ENCODE results near the gene CPHXL.

Gene CPHXL

DNA sequence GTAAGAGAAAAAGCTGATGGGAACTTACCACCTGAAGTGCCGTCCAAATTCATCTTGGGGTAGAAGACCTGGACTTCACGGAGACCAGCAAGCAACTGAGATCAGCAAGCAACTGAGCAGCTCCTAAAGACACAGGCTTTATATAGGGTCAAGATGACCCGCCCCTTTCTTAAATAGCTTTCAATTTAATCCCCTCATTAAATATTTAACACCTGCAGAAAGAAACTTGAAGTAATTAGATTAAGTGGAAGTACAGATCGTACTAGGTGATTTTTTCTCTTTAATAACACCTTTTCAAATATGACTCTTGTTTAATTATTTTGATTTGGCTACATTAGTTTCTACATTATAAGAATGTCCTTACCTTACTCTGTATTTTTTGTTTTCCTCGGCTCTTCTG lies at the start of gene CPHXL:
TSS of gene CPHXL (minus strand) at position 101 of the 400 bp plus-strand sequence. CDS start at position 53, 48 bp downstream.
- no peak for DNase-seq (ENCODE audit: low read depth in 2 of 2, low spot score in 1 of 2)

DNA sequence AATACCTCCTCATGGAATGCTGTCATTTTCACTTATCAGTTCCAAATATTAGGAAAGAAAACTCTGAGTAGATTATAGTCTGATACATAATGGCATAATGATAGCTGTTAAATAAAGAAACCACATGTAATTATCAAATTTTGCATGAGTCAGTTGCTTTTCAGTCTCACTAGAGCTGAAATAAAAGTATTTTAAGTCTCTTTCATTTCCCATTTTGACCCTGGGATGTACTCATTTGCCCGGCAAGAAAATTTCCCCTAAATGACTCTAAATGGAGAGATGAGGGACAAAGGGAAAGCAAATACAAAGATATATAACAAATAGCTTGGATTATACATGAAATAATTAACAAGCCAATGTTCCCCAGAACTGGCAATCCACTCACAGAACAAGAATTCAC lies 47.9 kb upstream of the CPHXL start:
- no peak for DNase-seq (ENCODE audit: low read depth in 2 of 2, low spot score in 1 of 2)

DNA sequence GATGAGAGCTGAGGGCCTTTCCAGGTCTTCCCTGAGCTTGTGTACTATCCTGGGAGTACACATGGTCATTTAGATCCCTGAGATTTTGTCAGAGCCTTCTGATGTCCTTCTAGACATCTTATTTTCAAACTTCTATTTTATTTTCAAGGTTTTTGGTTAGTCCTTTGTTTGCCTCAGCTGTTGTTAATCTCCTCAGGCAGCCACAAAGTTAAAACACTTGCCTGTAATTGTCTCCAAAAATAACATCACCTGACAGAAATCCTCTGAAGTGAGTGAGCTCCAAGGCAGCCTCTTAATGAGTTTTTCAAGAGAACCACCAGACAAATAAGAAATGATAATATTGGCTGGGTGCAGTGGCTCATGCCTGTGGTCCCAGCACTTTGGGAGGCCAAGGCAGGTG lies 43.8 kb upstream of the CPHXL start:
- no peak for DNase-seq (ENCODE audit: low read depth in 2 of 2, low spot score in 1 of 2)

DNA sequence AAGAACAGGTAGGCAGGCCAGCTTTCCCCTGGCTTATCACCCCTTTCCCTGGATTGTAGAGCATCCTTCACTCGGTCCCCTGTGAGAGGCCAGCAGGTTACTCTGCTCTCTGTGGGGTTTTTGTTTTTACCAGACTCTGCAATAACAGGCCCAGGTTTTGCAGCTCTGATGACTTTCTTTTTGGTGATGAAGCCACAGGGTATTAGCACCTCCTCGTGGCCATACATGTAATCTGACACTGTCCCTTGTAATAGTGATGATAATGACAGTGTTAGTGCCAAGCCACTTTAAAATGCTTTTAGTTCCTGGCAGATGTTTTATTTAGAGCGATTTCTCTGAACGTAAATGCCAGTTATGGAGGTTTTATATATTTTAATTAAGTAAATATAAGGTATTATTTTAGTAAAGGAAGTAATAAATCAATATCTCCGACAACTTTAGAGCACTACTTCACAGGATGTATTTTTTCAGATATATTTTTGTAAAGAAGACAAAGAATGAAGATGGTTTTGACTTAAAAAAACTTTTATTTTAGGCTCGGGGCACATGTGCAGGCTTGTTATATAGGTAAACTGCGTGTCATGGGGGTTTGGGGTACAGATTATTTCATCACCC lies 38.0 kb upstream of the CPHXL start:
- DNase-seq (ENCODE audit: low read depth in 2 of 2, low spot score in 1 of 2) = peak in 1 of 2 donors; percentile 9

DNA sequence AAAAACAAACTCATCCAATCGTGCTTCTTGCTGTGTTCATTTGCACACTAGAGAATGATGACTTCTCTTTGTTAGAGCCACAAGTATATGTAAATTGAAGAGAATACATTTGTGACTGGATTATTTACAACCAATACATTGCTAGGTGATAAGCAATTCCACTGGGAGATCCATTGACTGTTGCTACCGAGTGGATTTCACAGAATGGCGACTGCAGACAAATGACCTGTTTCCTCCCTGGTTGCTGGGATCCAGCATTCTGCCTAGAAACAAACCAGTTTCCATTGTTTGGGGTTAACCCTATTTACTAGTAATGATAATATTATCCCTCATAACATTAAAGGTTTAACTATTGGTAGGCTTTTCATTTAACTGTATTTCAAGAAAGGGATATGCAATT lies 36.9 kb upstream of the CPHXL start:
- no peak for DNase-seq (ENCODE audit: low read depth in 2 of 2, low spot score in 1 of 2)

DNA sequence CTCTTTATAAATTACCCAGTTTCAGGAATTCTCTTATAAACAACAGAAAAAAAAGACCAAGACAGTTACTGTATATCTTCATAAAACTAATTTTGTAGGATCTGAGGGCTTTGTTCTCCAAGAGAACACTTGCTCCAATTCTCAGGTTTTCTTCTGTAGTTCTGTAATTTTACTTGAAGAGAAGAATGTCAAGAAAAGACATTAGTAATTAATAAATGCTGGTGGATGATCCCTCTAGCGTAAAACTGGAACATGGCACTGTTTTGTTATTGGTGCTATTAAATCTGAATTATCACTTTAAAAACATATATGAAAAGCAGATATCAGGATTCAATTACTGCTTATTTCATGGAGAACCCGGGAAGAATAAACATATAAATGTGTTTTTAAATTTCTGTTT lies 36.5 kb upstream of the CPHXL start:
- DNase-seq (ENCODE audit: low read depth in 2 of 2, low spot score in 1 of 2) = no peak

DNA sequence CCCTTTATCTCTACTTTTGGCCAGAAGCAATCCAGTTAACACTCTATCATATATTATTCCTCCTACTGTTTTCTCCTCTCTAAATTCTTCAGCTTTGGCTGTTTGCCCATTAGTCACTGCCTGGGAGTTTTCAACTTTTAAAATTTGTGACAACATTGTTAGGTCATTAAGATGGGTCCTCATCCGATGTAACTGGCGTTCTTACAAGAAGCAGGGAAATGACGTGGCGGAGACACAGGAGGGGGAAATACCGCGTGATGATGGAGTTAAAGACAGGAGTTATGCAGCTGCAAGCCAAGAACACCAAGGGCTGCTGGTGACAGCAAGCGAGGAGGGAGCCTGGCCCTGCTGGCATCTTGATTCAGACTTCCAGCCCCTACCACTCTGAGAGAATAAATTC lies 34.8 kb upstream of the CPHXL start:
- no peak for DNase-seq (ENCODE audit: low read depth in 2 of 2, low spot score in 1 of 2)

DNA sequence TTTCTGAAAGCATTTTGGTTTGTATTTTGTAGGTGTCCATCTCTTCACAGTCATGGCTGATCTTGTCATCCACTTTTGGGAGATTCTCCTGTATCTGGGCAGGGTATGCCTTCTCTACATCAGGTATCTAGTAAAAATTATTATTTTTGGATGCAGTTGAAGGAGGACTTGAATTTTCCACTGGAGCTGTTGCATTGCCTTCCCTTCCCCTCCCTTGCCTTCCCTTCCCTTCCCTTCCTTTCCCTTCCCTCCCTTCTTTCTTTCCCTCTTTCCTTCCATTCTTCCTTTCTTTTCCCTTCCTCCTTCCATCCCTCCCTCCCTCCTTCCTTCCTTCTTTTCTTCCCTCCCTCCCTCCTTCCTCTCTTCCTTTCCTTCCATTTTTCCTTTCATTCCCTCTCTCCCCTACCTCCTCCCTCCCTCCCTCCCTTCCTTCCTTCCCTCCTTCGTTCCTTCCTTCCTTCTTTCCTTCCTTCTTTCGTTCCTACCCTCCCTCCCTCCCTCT lies 33.8 kb upstream of the CPHXL start:
- no peak for DNase-seq (ENCODE audit: low read depth in 2 of 2, low spot score in 1 of 2)

DNA sequence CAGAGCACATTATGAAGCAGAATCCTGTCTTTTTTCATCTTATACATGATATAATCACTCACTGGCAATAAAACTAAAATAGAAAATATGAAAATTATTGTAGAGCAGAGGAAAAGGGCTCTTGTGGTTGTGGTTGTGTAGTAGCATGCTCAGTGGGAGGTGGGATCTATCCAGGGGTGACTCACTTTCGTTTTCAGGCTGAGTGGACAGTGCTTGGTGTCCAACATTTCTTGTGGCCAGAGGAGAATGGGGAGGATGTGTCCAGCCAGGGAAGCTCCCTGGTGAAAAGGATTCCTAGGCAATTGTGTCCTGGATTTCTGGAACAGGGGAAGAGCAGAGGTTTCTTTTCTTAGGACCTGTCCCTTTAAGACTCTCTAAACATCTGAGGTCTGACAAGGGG lies 31.9 kb upstream of the CPHXL start:
- DNase-seq (ENCODE audit: low read depth in 2 of 2, low spot score in 1 of 2) = no peak

DNA sequence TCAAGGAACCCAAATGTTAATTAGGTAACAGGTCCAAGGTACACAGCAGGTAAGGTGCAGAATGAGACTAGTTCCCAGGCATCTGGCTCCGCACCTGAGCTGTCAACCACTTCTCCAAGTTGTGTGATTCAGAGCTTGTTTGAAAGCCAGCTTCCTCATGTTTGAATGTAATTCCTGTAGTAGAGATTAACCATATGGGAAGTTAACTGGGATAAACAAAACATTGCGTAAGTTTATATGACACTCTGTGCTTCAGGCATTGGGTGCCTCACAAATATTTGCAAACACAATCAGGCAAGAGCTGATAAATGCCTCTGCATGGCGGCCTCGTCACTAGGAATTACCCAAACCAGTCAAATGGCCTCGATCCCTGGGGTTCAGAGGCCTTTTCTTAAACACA lies 27.9 kb upstream of the CPHXL start:
- DNase-seq (ENCODE audit: low read depth in 2 of 2, low spot score in 1 of 2) = no peak

DNA sequence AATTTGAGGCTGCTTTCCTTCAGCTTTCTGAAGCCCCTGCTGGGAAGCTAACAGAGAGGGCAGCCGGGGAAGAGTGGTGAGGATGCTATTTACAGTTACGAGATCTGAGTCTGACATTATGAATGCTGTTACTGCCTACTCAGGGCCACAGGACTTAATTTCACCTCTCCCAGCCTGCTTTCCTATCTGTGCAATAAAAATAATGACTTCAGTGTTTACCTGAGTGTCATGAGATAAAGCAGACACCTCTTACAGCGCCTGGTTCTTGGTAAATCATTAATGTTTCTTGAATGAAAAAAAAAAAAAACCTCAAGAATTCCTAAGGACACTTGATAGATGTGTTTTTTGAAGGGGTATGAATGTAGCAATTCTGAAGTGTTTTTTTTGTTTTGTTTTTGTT lies 24.2 kb upstream of the CPHXL start:
- DNase-seq (ENCODE audit: low read depth in 2 of 2, low spot score in 1 of 2) = no peak

DNA sequence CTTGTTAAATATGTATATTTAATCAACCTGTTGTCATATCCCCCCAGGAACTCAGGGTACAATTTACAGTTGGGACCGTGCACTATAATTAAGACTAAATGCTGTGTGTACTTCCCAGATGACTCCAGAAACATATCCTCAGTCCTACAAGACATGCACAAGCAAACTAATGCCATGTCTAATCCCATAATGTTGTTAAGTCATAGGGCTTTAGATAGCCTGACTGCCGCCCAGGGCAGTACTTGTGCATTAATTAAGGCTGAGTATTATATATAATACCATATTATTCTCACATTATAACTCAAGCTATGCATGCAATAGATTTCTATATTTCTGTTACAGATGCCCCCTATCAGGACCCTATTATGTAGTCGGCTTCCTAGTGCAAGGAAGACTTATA lies 20.1 kb upstream of the CPHXL start:
- DNase-seq (ENCODE audit: low read depth in 2 of 2, low spot score in 1 of 2) = no peak

DNA sequence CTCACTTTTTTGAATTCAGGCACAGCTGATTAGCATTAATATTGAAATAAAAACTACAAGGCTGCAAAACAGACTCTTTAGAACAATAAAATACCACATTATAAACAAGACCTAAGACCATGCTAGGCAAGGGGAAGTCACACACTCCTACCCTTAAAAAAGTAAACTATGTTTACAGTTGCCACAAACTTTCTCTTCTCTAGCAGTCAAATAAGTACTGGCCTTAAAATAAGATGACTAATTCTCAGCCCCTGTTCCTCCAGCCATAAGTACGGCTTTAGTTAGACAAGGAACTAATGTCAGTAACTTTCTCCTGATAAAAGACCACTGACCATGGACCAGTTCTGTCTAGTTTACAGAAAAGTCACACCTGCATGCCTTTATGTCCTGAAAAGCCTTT lies 19.5 kb upstream of the CPHXL start:
- no peak for DNase-seq (ENCODE audit: low read depth in 2 of 2, low spot score in 1 of 2)

DNA sequence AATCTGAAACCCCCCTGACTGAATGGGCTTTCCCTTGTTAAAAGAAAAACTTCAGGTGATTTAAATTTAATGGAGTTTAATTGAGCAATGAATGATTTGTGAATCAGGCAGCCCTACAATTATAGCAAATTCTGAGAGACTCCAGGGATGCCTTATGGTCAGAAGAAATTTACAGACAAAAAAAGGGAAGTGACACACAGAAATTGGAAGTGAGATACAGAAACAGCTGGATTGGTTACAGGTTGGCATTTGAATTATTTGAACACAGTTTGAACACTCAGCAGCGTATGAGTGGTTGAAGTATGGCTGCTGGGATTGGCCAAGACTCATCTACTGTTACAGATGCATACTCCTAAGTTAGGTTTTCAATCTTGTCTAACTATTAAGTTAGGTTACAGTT lies 19.0 kb upstream of the CPHXL start:
- no peak for DNase-seq (ENCODE audit: low read depth in 2 of 2, low spot score in 1 of 2)

DNA sequence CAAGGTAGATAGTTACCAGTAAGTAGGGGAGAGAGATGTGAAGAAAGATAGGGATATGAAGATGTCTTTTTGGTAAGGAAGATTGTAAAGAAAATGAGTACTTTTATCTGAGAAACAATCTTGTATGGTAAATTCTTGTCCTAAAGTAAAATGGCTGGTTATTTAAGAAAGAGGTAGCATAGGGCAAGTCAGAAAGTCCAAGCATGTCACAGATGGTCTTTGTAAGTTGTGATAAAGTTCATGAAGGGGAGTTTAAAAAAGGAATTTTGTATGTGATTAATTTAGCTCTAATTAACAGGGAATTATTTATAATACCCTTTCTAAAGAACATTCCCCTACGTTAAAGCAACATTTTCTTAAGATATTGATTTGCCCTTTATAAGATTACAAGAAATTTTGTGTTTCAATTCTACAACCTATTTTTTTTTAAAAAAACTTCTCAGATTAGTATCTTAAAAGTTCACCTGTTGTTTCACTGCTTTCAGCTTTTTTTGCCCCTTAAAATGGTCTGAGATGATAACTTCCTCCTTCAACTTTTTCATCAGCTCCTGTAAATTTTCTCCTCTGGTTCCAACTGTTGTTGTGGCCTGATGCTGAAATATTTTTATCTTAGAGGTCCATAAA lies 16.2 kb upstream of the CPHXL start:
- DNase-seq (ENCODE audit: low read depth in 2 of 2, low spot score in 1 of 2) = no peak

DNA sequence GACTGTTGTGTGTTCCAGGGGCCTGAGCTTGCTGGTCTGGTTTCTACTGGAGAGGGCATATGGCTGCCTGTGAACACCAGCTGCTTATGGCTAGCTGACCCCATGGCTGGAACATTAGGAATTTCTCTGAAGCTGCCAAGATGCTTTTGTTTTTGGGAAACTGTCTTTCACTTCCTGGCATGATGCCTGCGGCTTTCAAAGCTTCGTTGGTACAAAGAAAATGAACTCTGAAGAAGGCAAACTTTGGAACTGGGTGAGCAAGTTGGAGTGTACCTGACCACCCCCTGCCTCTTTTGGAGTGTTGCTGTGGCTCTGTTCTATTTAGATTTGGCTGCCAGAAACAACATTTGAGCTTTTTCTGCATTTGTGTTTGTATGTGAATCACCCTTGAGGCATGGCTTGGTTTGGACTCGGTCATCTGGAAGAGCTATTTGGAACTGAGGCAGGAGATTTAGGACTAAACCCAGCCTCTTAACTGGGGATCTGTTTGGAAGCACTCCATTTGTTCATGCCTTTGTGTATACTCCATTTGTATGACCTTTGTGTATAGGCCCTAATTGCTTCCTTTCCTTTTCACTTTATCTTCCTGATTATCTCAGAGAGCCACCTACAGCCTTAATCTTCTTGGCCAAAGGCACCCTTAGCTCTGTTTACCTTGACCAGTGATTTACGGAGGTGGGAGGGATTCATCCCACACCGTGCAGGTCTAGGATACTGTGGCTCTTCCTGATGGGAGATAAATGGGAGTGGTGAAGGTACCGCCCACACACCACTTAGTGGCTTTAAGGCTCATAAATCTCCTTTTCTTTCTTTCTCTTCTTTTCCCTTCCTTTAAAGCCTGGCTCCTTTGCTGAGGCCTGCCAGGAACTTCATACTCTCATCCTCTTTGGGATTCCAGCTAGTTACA lies 7.3 kb upstream of the CPHXL start:
- no peak for DNase-seq (ENCODE audit: low read depth in 2 of 2, low spot score in 1 of 2)

DNA sequence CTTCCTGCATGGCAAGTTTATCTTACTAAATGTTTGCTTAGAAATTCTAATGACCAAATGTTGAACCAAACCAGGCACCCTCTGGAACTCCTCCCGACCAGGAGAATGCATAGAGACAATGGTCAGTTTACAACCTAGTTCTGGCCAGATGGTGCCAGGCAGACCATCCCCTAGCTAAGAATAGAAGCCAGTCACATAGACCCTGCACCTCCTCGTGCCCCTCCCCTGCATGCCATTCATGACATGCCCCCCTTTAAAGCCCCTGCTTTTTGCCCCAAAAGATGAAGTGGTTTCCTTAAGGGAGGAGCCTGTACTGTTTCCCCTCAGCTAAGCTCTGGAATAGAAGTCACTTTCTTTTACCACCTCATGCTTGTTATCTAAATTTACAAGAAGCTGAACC lies 6.6 kb upstream of the CPHXL start:
- no peak for DNase-seq (ENCODE audit: low read depth in 2 of 2, low spot score in 1 of 2)

DNA sequence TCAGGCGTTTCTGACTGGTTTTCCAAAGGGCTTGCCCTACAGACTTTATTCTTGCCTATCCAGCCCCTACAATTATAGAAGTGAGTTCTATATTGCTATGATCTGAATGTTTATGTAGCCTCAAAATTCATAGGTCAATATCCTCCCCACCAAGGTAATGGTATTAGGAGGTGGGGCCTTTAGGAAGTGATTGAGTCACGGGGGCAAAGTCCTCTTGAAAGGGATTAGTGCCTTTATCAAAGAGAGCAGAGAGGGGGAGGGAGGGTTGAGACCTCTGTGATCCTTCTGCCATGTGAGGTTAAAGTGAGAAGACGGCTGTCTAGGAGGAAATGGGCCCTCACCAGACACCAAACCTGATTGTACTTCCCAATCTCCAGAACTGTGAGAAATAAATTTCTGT lies 931 bp upstream of the CPHXL start:
- no peak for DNase-seq (ENCODE audit: low read depth in 2 of 2, low spot score in 1 of 2)

DNA sequence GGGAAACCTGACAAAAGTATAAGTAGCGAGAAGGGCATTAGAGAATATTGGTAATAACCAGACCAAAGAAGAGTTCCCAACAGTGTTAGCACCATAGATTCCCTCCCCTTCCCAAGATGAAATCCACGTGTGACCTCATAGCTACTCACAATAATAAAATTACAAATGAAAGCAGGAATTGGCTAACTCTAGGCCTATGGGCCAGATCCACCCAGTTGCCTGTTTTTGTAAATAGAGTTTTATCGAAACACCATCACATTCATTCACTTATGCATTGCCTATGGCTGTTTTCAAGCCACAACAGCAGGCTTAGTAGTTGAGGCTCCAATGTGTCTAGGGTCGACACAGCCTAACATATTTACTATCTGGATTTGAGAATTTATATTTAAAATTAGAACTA lies 7.8 kb downstream of the CPHXL start:
- no peak for DNase-seq (ENCODE audit: low read depth in 2 of 2, low spot score in 1 of 2)

DNA sequence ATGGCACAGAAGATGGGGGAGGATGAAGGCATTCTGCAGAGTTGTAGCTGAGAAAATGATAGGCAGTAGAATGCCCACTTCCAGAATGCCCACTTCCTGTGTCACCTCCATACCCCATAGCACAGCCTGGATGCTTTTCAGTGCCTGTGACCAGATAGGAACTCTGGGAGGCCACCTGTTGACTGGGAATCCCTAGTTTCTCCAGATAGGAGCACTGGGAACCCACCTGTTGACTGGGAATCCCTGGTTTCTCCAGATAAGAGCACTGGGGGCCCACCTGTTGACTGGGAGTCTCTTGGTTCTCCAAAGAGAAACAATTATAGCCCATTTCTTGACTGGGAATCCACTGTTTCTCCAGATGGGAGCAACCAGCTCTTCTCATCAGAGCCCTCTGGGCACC lies 11.6 kb downstream of the CPHXL start:
- no peak for DNase-seq (ENCODE audit: low read depth in 2 of 2, low spot score in 1 of 2)

DNA sequence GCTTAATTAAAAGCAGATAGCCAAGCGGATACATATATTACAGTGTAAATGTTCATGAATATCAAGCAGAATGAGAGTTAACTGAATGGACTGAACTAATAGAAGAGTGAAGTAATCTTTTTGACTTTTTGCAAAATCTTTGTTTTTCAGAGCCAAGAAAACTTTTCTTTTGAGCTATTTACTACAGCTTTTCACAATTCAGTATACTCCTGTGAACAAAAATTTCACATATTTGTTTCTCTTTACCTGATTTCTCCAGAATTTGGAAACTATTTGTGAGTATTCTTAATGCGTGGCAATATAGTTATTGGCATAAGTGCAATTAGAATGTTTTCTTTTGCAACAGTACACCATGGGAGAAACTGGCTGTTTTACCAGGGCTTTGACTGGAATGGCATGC lies 15.9 kb downstream of the CPHXL start:
- no peak for DNase-seq (ENCODE audit: low read depth in 2 of 2, low spot score in 1 of 2)

DNA sequence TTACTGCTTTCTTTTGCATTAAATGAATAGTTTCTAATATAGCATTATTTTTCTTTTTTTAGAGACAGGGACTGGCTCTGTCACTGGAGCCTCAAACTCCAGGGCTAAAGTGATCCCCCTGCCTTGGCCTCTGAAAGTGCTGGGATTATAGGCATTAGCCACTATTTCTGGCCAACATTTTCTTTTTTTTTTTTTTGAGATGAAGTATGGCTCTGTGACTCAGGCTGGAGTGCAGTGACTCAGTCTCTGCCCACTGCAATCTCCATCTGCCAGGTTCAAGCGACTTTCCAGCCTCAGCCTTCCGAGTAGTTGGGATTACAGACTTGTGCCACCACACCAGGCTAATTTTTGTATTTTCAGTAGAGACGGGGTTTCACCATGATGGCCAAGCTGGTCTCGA lies 23.0 kb downstream of the CPHXL start:
- DNase-seq (ENCODE audit: low read depth in 2 of 2, low spot score in 1 of 2) = no peak

Measured in stimulated activated CD8-positive, alpha-beta memory T cell treated with anti-CD3 and anti-CD28 coated beads, Interleukin-4, amount 100 ng/mL, for 4 hours (primary cell).